ENCODE measurements around the gene PRR35. TPM values are rescaled to one million over a fixed set of nuclear protein-coding genes. Genes with fewer than 3 reads are reported as not detected.
A peak's percentile ranks its signal among the peaks of the same experiment; 100 is the strongest.

PRR35 gene
- total and polyA plus RNA-seq, 8 donors: 0.06 TPM; not detected in 7

DNA sequence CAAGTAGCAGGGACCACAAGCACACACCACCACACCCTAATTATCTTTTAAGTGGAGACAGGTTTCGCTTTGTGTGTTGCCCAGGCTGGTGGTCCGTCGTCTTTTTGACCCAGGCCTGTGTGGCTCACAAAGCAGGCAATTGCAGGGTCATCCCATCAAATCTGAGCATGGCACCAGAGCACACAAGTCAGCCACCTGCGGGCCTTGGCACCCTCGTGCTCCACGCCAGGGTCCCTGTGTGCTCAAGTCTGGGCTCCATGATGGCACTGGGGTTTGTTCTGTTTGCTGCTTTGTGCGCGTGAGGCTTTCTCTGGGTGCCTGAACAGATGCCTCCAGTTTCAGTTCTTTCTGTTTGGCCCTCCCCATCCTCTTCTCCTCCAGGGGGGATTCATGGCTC is 35.1 kb upstream of the PRR35 start:
- DNase-seq: no peak
- peaks cover 21 to 39% of the 10 kb centered on the region in 2 donors for H3K4me1 ChIP-seq
- TF ChIP-seq, protein P1, sequence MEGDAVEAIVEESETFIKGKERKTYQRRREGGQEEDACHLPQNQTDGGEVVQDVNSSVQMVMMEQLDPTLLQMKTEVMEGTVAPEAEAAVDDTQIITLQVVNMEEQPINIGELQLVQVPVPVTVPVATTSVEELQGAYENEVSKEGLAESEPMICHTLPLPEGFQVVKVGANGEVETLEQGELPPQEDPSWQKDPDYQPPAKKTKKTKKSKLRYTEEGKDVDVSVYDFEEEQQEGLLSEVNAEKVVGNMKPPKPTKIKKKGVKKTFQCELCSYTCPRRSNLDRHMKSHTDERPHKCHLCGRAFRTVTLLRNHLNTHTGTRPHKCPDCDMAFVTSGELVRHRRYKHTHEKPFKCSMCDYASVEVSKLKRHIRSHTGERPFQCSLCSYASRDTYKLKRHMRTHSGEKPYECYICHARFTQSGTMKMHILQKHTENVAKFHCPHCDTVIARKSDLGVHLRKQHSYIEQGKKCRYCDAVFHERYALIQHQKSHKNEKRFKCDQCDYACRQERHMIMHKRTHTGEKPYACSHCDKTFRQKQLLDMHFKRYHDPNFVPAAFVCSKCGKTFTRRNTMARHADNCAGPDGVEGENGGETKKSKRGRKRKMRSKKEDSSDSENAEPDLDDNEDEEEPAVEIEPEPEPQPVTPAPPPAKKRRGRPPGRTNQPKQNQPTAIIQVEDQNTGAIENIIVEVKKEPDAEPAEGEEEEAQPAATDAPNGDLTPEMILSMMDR (IDR thresholded peaks at IDR 0.05): no peak
- H3K27me3 ChIP-seq: no peaks in the 10 kb centered on the region
- H3K9me3 ChIP-seq: no peaks in the 10 kb centered on the region
- no peak overlapping the region for H3K4me3 ChIP-seq
- no peak overlapping the region for H3K27ac ChIP-seq
- intact Hi-C loops (cut with DNase I): no loop called here
- peaks cover 0 to 20% of the 10 kb centered on the region in 2 donors for H3K36me3 ChIP-seq
- no peak for ATAC-seq

DNA sequence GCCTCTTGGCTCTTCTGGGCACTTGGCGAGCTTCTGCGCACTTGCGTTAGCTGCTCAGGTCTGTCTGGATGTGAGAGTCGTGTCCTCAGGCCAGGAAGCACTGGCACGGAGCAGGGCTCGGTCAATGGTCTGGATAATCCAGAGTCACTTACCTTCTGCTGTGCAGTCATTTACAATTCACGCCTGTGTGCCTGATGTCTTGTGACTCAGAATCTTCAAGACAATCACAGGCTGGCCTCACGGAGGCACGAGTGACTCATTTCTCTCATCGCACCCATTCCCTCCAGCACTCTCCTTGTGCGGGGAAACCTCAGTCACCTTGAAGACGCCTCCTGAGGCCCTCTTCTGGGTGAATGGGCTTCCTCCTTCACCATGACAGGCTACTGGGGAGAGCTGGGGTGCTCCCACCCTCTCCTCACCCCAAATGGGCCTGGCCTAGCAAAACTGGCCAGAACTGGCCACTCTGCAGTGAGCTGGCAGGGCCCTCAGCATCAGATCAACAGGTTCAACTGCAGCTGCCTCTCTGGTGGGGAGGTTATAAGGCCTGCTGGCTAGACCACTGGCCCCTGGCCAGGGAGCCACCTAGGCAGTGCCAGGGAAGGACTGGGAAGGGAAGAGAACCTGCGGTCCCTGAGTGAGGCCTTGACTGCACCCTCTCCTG is 34.5 kb upstream of the PRR35 start:
- Histone ChIP-seq H3K4me3 (peak overlapping the region in 1 of 2 donors; percentile 88), H3K4me1 (peaks cover 21 to 44% of the 10 kb centered on the region in 2 donors), H3K9me3 (no peaks in the 10 kb centered on the region), H3K27me3 (no peaks in the 10 kb centered on the region), H3K36me3 (peaks cover 0 to 18% of the 10 kb centered on the region in 2 donors), H3K27ac (peak overlapping the region in 1 of 2 donors; percentile 4)
- no peak for DNase-seq
- ATAC-seq: no peak
- TF ChIP-seq, protein P1 (IDR thresholded peaks at IDR 0.05): no peak
- intact Hi-C loops (cut with DNase I): no loop called here

DNA sequence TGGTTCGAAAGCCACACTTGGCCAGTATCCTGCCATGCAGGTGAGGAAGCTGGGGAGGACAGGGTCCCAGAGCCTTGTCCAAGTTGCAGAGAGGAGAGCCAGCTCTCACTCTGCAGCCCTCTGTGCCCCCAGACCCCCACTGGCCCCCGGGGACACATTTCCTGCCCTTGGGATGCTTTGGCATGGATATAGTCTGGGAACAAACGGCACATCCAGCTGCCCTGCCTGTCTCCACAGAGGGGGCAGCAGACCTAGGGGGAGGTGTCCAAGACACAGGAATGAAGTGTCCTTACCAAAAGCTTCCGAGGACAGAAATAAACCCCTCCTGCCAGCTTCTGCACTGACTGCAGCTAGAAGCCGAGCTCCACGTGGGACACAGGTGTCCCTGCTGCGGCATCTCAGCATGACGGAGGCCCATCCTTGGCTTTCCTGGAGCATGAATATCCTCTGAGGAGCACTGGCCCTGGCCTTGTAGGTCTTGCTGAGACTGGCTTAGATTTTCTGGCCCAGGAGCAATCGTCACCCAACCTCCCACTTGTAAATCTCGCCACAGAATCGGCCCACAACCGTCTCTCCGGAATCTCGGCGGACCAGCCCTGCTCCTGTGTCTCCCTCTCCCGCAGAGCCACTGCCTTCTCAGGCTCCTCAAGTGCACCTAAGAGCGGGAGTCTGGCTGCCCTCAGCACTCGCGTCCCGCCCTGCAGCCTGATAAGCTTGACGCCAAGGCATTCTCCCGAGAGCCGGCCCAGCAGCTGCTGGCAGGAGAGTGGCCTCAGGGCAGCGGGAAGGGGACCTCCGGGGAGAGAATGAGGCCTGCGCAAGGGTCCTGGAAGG is 33.8 kb upstream of the PRR35 start:
- peaks cover 21 to 47% of the 10 kb centered on the region in 2 donors for H3K4me1 ChIP-seq
- no peaks in the 10 kb centered on the region for H3K27me3 ChIP-seq
- peaks cover 0 to 10% of the 10 kb centered on the region in 2 donors for H3K36me3 ChIP-seq
- intact Hi-C loops (cut with DNase I): no loop called here
- H3K27ac ChIP-seq: peak overlapping the region; percentile 97 to 98
- no peaks in the 10 kb centered on the region for H3K9me3 ChIP-seq
- TF ChIP-seq, protein P1 (IDR thresholded peaks at IDR 0.05): no peak
- DNase-seq (peak in 2 of 4 donors; percentile 52 to 60), ATAC-seq (peak; percentile 20)
- peak overlapping the region; percentile 79 to 88 for H3K4me3 ChIP-seq

DNA sequence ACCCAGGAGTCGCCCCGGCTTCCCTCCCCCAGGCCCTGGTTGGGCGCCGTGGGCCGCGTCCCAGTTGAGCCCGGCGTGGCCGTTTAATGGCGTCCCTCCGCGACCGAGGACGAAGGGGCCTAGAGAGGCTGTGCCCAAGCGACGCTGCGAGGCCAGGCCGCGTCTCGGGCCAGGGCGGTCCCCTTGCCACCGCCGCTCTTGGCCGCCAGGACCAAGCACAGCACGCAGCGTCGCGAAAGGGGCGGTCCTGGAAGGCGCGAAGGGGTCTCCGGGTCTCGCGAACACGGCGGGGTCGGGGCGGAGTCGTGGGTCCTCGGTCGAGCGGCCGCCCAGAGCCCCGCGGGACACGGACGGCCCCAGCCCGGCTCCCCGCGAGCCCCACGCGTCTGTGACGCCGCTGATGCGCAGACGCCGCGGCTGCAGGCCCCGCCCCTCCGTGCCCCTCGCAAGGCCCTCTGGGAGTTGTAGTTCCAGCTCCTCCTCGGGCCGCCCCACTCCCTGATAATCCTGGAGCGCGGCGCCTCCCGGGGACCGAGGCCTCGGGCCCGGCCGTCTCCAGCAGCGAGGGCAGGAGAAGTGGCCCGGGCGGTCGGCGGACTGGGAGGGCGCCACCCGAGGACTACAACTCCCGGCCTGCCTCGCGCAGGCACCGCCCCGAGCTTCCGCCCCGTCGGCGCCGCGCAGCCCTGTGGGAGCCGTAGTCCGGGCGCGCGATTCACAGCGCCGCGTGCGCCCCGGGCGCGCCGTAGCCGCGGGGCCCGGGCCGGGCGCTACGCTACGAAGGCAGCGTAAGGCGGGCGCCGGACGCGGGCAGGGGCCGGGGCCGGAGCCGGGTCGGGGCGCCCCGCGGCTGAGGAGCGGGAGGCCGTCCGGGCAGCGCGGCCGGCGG is 32.9 kb upstream of the PRR35 start, which contains the start of gene CAPN15:
TSS of gene CAPN15 (plus strand) at position 698 of the 889 bp plus-strand sequence. CDS start 19,127 bp downstream, outside the sequence.
- Histone ChIP-seq H3K9me3 (no peaks in the 10 kb centered on the region), H3K27me3 (no peaks in the 10 kb centered on the region), H3K36me3 (peaks cover 0 to 8% of the 10 kb centered on the region in 2 donors), H3K27ac (peak within 1 kb of the TSS; percentile 97 to 98), H3K4me1 (peaks cover 21 to 47% of the 10 kb centered on the region in 2 donors), H3K4me3 (peak within 1 kb of the TSS; percentile 79 to 88)
- TF ChIP-seq, protein P1 (IDR thresholded peaks at IDR 0.05): peak in 1 of 2 donors; percentile 49
- intact Hi-C loops (cut with DNase I): no loop called here
- DNase-seq (peak; percentile 87 to 95 (median 93)), ATAC-seq (peak; percentile 90)
